Sigmoid colon (tissue), 7 donors: ENCODE results near the gene LDLRAD2. TPM values are rescaled to one million over a fixed set of nuclear protein-coding genes. Genes with fewer than 3 reads are reported as not detected.

Source experiments
- DNase-seq: peaks from one replicate; pipeline ENCODE4 v3.0.0-alpha.2; 2019
- H3K27ac ChIP-seq, 4 donors: fragments of 200-600 bp; sonication (generic); one replicate each; pipeline ENCODE4 v1.5.1; 2016 to 2019; ENCODE audit warnings: mild to moderate bottlenecking in 1 of 4
- H3K27me3 ChIP-seq, 3 donors: fragments of 200-600 bp; sonication (generic); one replicate each; pipeline ENCODE4 v1.5.1; 2019; ENCODE audit warnings: mild to moderate bottlenecking in 1 of 3
- H3K36me3 ChIP-seq, 4 donors: fragments of 200-600 bp; sonication (generic); one replicate each; pipeline ENCODE4 v1.5.1; 2016 to 2019
- H3K4me1 ChIP-seq, 4 donors: fragments of 200-600 bp; sonication (generic); one replicate each; pipeline ENCODE4 v1.5.1; 2017 to 2019
- H3K4me3 ChIP-seq, 4 donors: fragments of 200-600 bp; sonication (generic); one replicate each; pipeline ENCODE4 v1.5.1; 2017 to 2019; ENCODE audit warnings: mild to moderate bottlenecking in 2 of 4, moderate library complexity in 1 of 4
- H3K9me3 ChIP-seq, 4 donors: fragments of 200-600 bp in 3 of 4; sonication (generic) in 3 of 4; one replicate each; pipeline versions ENCODE4 v1.5.1 to v1.6.1; 2013 to 2019
- EP300 ChIP-seq, 4 donors: sonication (generic); formaldehyde crosslinking; IDR thresholded peaks; one replicate each; pipeline ENCODE4 v1.6.1; 2017; ENCODE audit warnings: antibody characterized with exemption in 4 of 4
- POLR2A ChIP-seq, 2 donors: fragments of 450-650 bp; IDR thresholded peaks; one replicate each; pipeline ENCODE4 v1.6.1; 2016; ENCODE audit warnings: antibody characterized with exemption in 2 of 2, mild to moderate bottlenecking in 2 of 2, moderate library complexity in 2 of 2
- POLR2AphosphoS5 ChIP-seq, 4 donors: sonication (generic); formaldehyde crosslinking; IDR thresholded peaks; one replicate each; pipeline ENCODE4 v1.6.1; 2017; ENCODE audit warnings: antibody characterized with exemption in 4 of 4
- WGBS, 2 donors: extraction: QIAGEN DNeasy Blood & Tissue Kit; methylation state at CpG; one replicate each; pipeline ENCODE4 v1.1.7; 2013; 5-methylcytosine and 5-hydroxymethylcytosine counted together
- intact Hi-C: fragments of 100-400 bp; cut with DNase I; formaldehyde crosslinking; loops from one replicate; pipeline ENCODE4 v1.15.1; 2023
- polyA plus RNA-seq, 3 donors: library from polyadenylated mRNA; stranded (reverse); fragments of 200-250 nt; gene quantifications; one replicate each; pipeline ENCODE4 v1.2.3, GENCODE V29; 2013
- total RNA-seq, 4 donors: library from RNA; depleted of rRNA; stranded (reverse); fragments of >200 nt; gene quantifications; one replicate each; pipeline ENCODE4 v1.1.0, GENCODE V29; 2016
- TF ChIP-seq, protein P1 (sequence below), 4 experiments: fragments of 450-650 bp in 3 of 4; fragments of 200-600 bp in 1 of 4; IDR thresholded peaks; one replicate each; pipeline ENCODE4 v1.5.1; 2016 to 2019; ENCODE audit warnings: antibody characterized with exemption in 4 of 4, mild to moderate bottlenecking in 3 of 4, moderate library complexity in 2 of 4
- donor health status: healthy with polysubstance abuse.
- donor health status: Bipolar disorder and iron deficiency.
- donor health status: healthy.

The LDLRAD2 gene
- total and polyA plus RNA-seq, 7 donors, result under 0.01 to 1.4 (median 0.23) TPM; not detected in 2

DNA sequence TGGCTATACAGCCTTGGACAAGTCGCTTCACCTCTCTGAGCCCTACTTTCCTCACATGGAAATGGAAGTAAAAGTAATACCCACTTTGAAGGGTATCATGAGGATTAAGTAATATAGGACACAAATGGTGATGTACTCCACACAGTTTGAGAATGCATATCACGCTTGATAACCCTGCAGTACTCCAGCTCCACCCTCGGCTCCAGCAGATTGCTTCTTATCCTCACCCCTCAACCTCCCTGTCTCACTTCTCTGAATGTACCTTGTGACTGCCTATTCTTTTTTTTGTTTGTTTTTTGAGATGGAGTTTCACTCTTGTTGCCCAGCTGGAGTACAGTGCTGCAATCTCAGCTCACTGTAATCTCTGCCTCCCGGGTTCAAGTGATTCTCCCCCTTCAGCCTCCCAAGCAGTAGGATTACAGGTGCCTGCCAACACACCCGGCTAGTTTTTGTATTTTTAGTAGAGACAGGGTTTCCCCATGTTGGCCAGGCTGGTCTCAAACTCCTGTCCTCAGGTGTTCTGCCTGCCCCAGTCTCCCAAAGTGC, 55.5 kb downstream of the LDLRAD2 start:
- DNase-seq, result no peak
- Histone ChIP-seq H3K36me3 (peaks cover 12 to 84% (median 59%) of the 10 kb centered on the region in 4 donors), H3K27ac (peak overlapping the region; percentile 34 to 88 (median 70)), H3K27me3 (no peaks in the 10 kb centered on the region), H3K9me3 (no peaks in the 10 kb centered on the region), H3K4me1 (peaks cover 0 to 48% (median 20%) of the 10 kb centered on the region in 4 donors), H3K4me3 (no peak overlapping the region)
- WGBS, 2 donors, result 69 to 80% methylated on average over 5 of the region's 5 CpGs
- no peak for TF ChIP-seq POLR2A (IDR thresholded peaks at IDR 0.05)
- TF ChIP-seq, protein P1, sequence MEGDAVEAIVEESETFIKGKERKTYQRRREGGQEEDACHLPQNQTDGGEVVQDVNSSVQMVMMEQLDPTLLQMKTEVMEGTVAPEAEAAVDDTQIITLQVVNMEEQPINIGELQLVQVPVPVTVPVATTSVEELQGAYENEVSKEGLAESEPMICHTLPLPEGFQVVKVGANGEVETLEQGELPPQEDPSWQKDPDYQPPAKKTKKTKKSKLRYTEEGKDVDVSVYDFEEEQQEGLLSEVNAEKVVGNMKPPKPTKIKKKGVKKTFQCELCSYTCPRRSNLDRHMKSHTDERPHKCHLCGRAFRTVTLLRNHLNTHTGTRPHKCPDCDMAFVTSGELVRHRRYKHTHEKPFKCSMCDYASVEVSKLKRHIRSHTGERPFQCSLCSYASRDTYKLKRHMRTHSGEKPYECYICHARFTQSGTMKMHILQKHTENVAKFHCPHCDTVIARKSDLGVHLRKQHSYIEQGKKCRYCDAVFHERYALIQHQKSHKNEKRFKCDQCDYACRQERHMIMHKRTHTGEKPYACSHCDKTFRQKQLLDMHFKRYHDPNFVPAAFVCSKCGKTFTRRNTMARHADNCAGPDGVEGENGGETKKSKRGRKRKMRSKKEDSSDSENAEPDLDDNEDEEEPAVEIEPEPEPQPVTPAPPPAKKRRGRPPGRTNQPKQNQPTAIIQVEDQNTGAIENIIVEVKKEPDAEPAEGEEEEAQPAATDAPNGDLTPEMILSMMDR (IDR thresholded peaks at IDR 0.05), result no peak
- no peak for TF ChIP-seq EP300 (IDR thresholded peaks at IDR 0.05)
- no peak for TF ChIP-seq POLR2AphosphoS5 (IDR thresholded peaks at IDR 0.05)
- intact Hi-C loops, result loop anchor here (5.0 to 10.0 kb wide), 2 partner anchors 77 to 95 kb away; no protein-coding TSS in a partner anchor

DNA sequence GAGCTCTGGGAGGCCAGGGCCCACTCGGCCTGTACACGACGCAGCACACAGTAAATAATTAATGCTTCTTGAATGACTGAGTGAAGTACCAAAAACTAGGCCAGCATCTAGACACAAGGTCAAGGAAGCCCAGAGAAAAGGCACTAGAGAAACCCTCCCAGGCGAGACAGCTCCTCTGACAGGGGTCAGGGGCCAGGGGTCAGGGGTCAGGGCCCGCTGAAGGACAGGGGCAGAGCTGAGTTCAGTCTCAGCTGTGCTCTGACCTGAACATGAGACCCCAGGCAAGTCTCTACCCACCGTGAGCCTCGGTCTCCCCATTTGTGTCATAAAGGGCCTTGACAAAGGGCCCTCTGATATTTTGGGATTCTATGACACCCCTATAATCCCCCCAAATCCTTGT, 56.4 kb downstream of the LDLRAD2 start:
- no peak for DNase-seq
- Histone ChIP-seq H3K4me3 (no peak overlapping the region), H3K4me1 (peaks cover 0 to 51% (median 26%) of the 10 kb centered on the region in 4 donors), H3K27ac (peak overlapping the region; percentile 78 to 88 (median 82)), H3K27me3 (no peaks in the 10 kb centered on the region), H3K36me3 (peaks cover 21 to 87% (median 63%) of the 10 kb centered on the region in 4 donors), H3K9me3 (no peaks in the 10 kb centered on the region)
- intact Hi-C loops, result loop anchor here (5.0 to 10.0 kb wide), 2 partner anchors 76 to 94 kb away; no protein-coding TSS in a partner anchor
- WGBS, 2 donors, result 90 to 94% methylated on average over 7 of the region's 7 CpGs
- no peak for TF ChIP-seq EP300 (IDR thresholded peaks at IDR 0.05)
- no peak for TF ChIP-seq POLR2A (IDR thresholded peaks at IDR 0.05)
- TF ChIP-seq POLR2AphosphoS5 (IDR thresholded peaks at IDR 0.05), result no peak
- TF ChIP-seq, protein P1 (IDR thresholded peaks at IDR 0.05), result no peak

DNA sequence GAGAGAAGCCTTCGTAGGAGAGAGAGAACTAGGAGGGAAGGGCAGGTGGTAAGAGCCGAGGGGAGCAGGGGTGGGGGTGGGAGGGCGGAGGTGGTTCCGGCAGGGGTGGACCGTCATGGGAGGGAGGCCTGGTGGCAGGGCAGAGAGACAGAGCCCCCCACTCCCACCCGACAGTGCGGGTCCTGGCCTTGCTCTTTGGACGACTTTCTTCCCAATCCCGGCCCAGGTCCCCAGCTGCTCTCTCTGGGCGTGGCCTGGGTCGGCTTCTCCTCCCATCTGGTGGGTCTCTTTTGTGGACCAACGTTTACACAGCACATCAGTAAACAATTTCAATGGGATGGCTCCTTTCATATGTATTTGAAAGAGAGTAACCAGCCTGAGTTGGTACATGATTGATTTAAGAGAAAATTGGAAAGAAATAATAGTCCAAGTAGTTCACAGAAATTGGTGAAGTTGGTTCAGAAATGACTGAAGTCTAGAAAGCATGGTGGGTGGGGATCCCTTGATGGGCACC, 56.9 kb downstream of the LDLRAD2 start:
- intact Hi-C loops, result loop anchor here (5.0 to 10.0 kb wide), 2 partner anchors 76 to 93 kb away; no protein-coding TSS in a partner anchor
- 68 to 76% methylated on average over 12 of the region's 12 CpGs for WGBS, 2 donors
- Histone ChIP-seq H3K9me3 (no peaks in the 10 kb centered on the region), H3K27me3 (no peaks in the 10 kb centered on the region), H3K27ac (peak overlapping the region; percentile 78 to 88 (median 82)), H3K4me3 (no peak overlapping the region), H3K4me1 (peaks cover 0 to 51% (median 29%) of the 10 kb centered on the region in 4 donors), H3K36me3 (peaks cover 26 to 87% (median 63%) of the 10 kb centered on the region in 4 donors)
- DNase-seq, result no peak
- no peak for TF ChIP-seq POLR2AphosphoS5 (IDR thresholded peaks at IDR 0.05)
- TF ChIP-seq, protein P1 (IDR thresholded peaks at IDR 0.05), result no peak

DNA sequence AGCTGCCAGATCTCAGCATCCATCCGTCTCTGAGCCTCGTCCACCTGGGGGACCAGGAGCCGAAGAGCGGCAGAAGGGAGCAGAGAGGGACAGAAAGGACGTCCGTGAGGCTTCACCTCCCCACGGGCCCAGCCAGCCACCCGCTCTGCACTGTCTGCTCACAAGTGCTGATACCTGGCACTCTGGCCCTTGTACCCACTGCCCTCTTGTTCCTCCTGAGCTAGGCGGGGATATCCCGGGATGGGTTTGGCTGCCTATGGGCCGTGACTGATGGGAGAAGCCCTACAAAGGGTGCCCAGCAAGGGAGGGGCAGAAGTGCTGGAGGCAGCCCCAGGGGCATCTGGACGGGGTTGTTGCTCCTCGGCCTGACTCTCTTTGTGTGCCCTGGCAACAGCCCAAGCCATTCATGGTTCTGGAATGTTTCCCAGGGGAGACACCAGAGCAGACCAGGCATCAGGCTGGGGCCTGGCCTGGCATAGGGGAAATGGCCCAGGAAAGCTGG, 57.6 kb downstream of the LDLRAD2 start:
- H3K4me3 ChIP-seq, result no peak overlapping the region

More for the DNA sequence above, 57.6 kb downstream of the LDLRAD2 start:
- peaks cover 0 to 51% (median 30%) of the 10 kb centered on the region in 4 donors for H3K4me1 ChIP-seq
- DNase-seq, result peak; percentile 97
- no peaks in the 10 kb centered on the region for H3K27me3 ChIP-seq
- peaks cover 33 to 87% (median 63%) of the 10 kb centered on the region in 4 donors for H3K36me3 ChIP-seq
- WGBS, 2 donors, result 43 to 76% methylated on average over 13 of the region's 13 CpGs
- intact Hi-C loops, result loop anchor here (5.0 to 10.0 kb wide), 2 partner anchors 75 to 93 kb away; no protein-coding TSS in a partner anchor
- TF ChIP-seq EP300 (IDR thresholded peaks at IDR 0.05), result peak in 1 of 4 donors; percentile 8
- TF ChIP-seq POLR2AphosphoS5 (IDR thresholded peaks at IDR 0.05), result peak; percentile 49 to 76 (median 73)
- TF ChIP-seq POLR2A (IDR thresholded peaks at IDR 0.05), result no peak
- TF ChIP-seq, protein P1 (IDR thresholded peaks at IDR 0.05), result no peak
- H3K9me3 ChIP-seq, result no peaks in the 10 kb centered on the region
- H3K27ac ChIP-seq, result peak overlapping the region; percentile 78 to 88 (median 82)
